ENCODE results near the gene UBE2F. TPM values are rescaled to one million over a fixed set of nuclear protein-coding genes. Genes with fewer than 3 reads are reported as not detected.

The UBE2F gene
- total RNA-seq, 1 experiment from 2014 or later = 62.1 TPM

- no peak overlapping the region for H4K91ac ChIP-seq (ENCODE audit: insufficient read length, low read depth, low read length)
Observed at GRCh38 chr2:237931205-237931721, 35.6 kb upstream of the UBE2F start.

More at GRCh38 chr2:237931205-237931721, 35.6 kb upstream of the UBE2F start:
- H3K23me2 ChIP-seq (ENCODE audit: insufficient read length, low read depth, low read length, poor library complexity, severe bottlenecking) = no peaks in the 10 kb centered on the region
- H3K4me3 Mint-ChIP-seq = no peak overlapping the region
- H3K79me2 ChIP-seq (ENCODE audit: insufficient read depth, low read length) = no peaks in the 10 kb centered on the region
- H2AFZ ChIP-seq (ENCODE audit: low read length) = no peak overlapping the region
- H3K18ac ChIP-seq (ENCODE audit: insufficient read length, low read depth, low read length) = no peak overlapping the region
- no peak overlapping the region for H3K4ac ChIP-seq (ENCODE audit: low read depth, low read length)
- no peaks in the 10 kb centered on the region for H3K4me1 ChIP-seq (ENCODE audit: insufficient read depth, low read length)
- H2BK5ac ChIP-seq (ENCODE audit: insufficient read length, low read length) = no peak overlapping the region
- no peak overlapping the region for H3K4me2 ChIP-seq (ENCODE audit: insufficient read depth, insufficient read length, low read length)
- H2BK15ac ChIP-seq (ENCODE audit: low read depth, low read length) = no peak overlapping the region
- H2BK120ac ChIP-seq (ENCODE audit: low read depth, low read length, poor library complexity, severe bottlenecking) = no peak overlapping the region
- H2BK12ac ChIP-seq (ENCODE audit: insufficient read length, low read depth, low read length) = no peak overlapping the region
- peaks cover 0 to 6% (median 6%) of the 10 kb centered on the region in 3 experiments; a peak in 4 of 7 replicates for H3K36me3 Mint-ChIP-seq (ENCODE audit: insufficient read depth in 1 of 3, low read depth in 3 of 3)
- no peak overlapping the region for H3K27ac ChIP-seq (ENCODE audit: insufficient read length, low read depth, low read length)
- H3K27ac Mint-ChIP-seq = no peak overlapping the region
- H3T11ph ChIP-seq (ENCODE audit: low read length) = no peak overlapping the region
- H2AK5ac ChIP-seq (ENCODE audit: insufficient read length, low read length) = no peak overlapping the region
- H3K27me3 Mint-ChIP-seq (ENCODE audit: low read depth) = peaks cover 7% of the 10 kb centered on the region
- no CpG with 5 or more reads among the region's 9 CpGs for WGBS (ENCODE audit: extremely low coverage, insufficient read length, low lambda C conversion rate)
- H2BK20ac ChIP-seq (ENCODE audit: low read depth, low read length, poor library complexity, severe bottlenecking) = no peak overlapping the region
- no peak overlapping the region for H4K8ac ChIP-seq (replicated peaks; ENCODE audit: insufficient read length, low read depth, low read length)
- no peaks in the 10 kb centered on the region for H4K20me1 ChIP-seq (ENCODE audit: control insufficient read depth, insufficient read depth, insufficient read length)
- no peak overlapping the region for H4K5ac ChIP-seq (ENCODE audit: insufficient read length, low read depth, low read length)
- no peak overlapping the region for H3K9ac ChIP-seq (ENCODE audit: extremely low read depth, insufficient read length, low read length)
- DNase-seq = no peak
- no peak overlapping the region for H3K23ac ChIP-seq (ENCODE audit: insufficient read length, low read depth, low read length)
- no peaks in the 10 kb centered on the region for H3K27me3 ChIP-seq (ENCODE audit: insufficient read depth, low read length)
- peaks cover 0 to 3% of the 10 kb centered on the region in 2 experiments; a peak in 1 of 4 replicates for H3K4me1 Mint-ChIP-seq
- TF ChIP-seq, protein P1, sequence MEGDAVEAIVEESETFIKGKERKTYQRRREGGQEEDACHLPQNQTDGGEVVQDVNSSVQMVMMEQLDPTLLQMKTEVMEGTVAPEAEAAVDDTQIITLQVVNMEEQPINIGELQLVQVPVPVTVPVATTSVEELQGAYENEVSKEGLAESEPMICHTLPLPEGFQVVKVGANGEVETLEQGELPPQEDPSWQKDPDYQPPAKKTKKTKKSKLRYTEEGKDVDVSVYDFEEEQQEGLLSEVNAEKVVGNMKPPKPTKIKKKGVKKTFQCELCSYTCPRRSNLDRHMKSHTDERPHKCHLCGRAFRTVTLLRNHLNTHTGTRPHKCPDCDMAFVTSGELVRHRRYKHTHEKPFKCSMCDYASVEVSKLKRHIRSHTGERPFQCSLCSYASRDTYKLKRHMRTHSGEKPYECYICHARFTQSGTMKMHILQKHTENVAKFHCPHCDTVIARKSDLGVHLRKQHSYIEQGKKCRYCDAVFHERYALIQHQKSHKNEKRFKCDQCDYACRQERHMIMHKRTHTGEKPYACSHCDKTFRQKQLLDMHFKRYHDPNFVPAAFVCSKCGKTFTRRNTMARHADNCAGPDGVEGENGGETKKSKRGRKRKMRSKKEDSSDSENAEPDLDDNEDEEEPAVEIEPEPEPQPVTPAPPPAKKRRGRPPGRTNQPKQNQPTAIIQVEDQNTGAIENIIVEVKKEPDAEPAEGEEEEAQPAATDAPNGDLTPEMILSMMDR (conservative IDR thresholded peaks at IDR 0.05) = no peak
- no peaks in the 10 kb centered on the region for H3K9me3 ChIP-seq (ENCODE audit: control insufficient read depth, low read depth, low read length)
- no peak overlapping the region for H3K14ac ChIP-seq (ENCODE audit: insufficient read depth, low read length)
- H3K56ac ChIP-seq (ENCODE audit: insufficient read length, low read depth, low read length) = no peak overlapping the region
- no peaks in the 10 kb centered on the region for H3K79me1 ChIP-seq (ENCODE audit: insufficient read depth, low read depth, low read length, poor library complexity, severe bottlenecking)
- peaks cover 9 to 14% of the 10 kb centered on the region in 2 experiments; a peak in 4 of 5 replicates for H3K9me3 Mint-ChIP-seq

All from H9 (cell line).